ENCODE results near the gene ELL2. TPM values are rescaled to one million over a fixed set of nuclear protein-coding genes. Genes with fewer than 3 reads are reported as not detected.

ELL2 gene
- total and polyA plus RNA-seq, 9 of the 15 experiments (the other 6 are each of a cell fraction or from before 2014, with no cell fraction given): 4.3 to 18.3 (median 14.5) TPM

DNA sequence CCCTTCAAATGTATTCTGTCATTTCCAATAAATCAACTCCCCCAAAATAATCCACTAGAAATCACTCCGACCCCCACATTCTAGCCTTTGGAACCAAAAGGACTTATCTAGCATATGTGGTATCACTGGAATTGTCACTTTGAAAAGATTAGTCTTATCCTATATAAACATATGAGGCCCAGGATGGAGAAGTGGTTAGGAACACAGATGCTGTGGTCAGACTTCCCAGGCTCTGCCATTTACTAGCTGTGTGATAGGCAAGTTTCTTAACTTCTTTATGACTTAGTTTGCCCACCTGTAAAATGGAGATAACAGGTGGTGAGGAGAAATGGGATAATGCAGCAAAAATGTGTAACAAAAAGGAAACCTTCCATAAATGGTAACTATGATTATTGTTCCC is 77.1 kb downstream of the ELL2 start (continued):
- TF ChIP-seq MYBL2 (IDR thresholded peaks at IDR 0.05; ENCODE audit: low read depth) (no peak), MYBL2 (CRISPR knock-in tag; IDR thresholded peaks at IDR 0.05; ENCODE audit: borderline replicate concordance) (no peak), ZNF511 (CRISPR knock-in tag; IDR thresholded peaks at IDR 0.05) (no peak), ZNF224 (CRISPR knock-in tag; IDR thresholded peaks at IDR 0.05) (no peak), SNAPC5 (CRISPR knock-in tag; IDR thresholded peaks at IDR 0.05) (no peak), KAT8 (IDR thresholded peaks at IDR 0.05; ENCODE audit: low read depth) (no peak), MTA3 (IDR thresholded peaks at IDR 0.05; ENCODE audit: borderline replicate concordance) (no peak; the same call in 1 of the 2 replicates), ZNF507 (tag; conservative IDR thresholded peaks at IDR 0.05) (no peak), HDAC1 (IDR thresholded peaks at IDR 0.05) (peak in 1 of 2 experiments; percentile 57; a peak in 2 of 4 replicates), STAT5A (IDR thresholded peaks at IDR 0.05; ENCODE audit: borderline replicate concordance, low read length) (peak; percentile 73; the same call in 1 of the 2 replicates), EP300 (IDR thresholded peaks at IDR 0.05; ENCODE audit: low read length) (peak; percentile 73), CBFB (CRISPR knock-in tag; IDR thresholded peaks at IDR 0.05) (no peak), PHB (CRISPR knock-in tag; IDR thresholded peaks at IDR 0.05) (no peak), SNRNP70 (optimal IDR thresholded peaks at IDR 0.05; ENCODE audit: low read depth, low read length) (no peak), ZBTB17 (CRISPR knock-in tag; IDR thresholded peaks at IDR 0.05) (no peak), EP400 (IDR thresholded peaks at IDR 0.05) (no peak), NCOA2 (IDR thresholded peaks at IDR 0.05; ENCODE audit: partially characterized antibody in 2 of 2) (no peak), OTX1 (CRISPR knock-in tag; IDR thresholded peaks at IDR 0.05) (no peak), PATZ1 (CRISPR knock-in tag; IDR thresholded peaks at IDR 0.05; ENCODE audit: borderline replicate concordance) (no peak), GABPB2 (CRISPR knock-in tag; conservative IDR thresholded peaks at IDR 0.05) (no peak), CHD1 (IDR thresholded peaks at IDR 0.05; ENCODE audit: low read length) (no peak), MYNN (IDR thresholded peaks at IDR 0.05) (no peak), MYNN (CRISPR knock-in tag; IDR thresholded peaks at IDR 0.05) (no peak)
- TF ChIP-seq, protein P1, sequence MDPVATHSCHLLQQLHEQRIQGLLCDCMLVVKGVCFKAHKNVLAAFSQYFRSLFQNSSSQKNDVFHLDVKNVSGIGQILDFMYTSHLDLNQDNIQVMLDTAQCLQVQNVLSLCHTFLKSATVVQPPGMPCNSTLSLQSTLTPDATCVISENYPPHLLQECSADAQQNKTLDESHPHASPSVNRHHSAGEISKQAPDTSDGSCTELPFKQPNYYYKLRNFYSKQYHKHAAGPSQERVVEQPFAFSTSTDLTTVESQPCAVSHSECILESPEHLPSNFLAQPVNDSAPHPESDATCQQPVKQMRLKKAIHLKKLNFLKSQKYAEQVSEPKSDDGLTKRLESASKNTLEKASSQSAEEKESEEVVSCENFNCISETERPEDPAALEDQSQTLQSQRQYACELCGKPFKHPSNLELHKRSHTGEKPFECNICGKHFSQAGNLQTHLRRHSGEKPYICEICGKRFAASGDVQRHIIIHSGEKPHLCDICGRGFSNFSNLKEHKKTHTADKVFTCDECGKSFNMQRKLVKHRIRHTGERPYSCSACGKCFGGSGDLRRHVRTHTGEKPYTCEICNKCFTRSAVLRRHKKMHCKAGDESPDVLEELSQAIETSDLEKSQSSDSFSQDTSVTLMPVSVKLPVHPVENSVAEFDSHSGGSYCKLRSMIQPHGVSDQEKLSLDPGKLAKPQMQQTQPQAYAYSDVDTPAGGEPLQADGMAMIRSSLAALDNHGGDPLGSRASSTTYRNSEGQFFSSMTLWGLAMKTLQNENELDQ (CRISPR knock-in tag; IDR thresholded peaks at IDR 0.05; ENCODE audit: borderline replicate concordance): no peak
- TF ChIP-seq, protein P2, sequence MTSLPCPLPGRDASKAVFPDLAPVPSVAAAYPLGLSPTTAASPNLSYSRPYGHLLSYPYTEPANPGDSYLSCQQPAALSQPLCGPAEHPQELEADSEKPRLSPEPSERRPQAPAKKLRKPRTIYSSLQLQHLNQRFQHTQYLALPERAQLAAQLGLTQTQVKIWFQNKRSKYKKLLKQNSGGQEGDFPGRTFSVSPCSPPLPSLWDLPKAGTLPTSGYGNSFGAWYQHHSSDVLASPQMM (CRISPR knock-in tag; IDR thresholded peaks at IDR 0.05): no peak

Data from K562 (cell line).